GM12864 (cell line): ENCODE measurements around the gene MPPED1.

ENCODE experiments used
- DNase-seq: peaks from one replicate; pipeline ENCODE4 v3.0.0-alpha.2; 2011; ENCODE audit warnings: low read depth
- H3K4me3 ChIP-seq: 2 replicates; pipeline ENCODE4 v1.5.1; 2011; ENCODE audit warnings: mild to moderate bottlenecking, low read depth, low read length, control low read depth
- TF ChIP-seq, protein P1 (sequence below): IDR thresholded peaks from 2 replicates; pipeline ENCODE4 v1.5.1; 2011; ENCODE audit warnings: low read depth, mild to moderate bottlenecking, moderate library complexity, low read length, control low read depth, inconsistent platforms; ENCODE audit errors: missing control alignments

Gene MPPED1

DNA sequence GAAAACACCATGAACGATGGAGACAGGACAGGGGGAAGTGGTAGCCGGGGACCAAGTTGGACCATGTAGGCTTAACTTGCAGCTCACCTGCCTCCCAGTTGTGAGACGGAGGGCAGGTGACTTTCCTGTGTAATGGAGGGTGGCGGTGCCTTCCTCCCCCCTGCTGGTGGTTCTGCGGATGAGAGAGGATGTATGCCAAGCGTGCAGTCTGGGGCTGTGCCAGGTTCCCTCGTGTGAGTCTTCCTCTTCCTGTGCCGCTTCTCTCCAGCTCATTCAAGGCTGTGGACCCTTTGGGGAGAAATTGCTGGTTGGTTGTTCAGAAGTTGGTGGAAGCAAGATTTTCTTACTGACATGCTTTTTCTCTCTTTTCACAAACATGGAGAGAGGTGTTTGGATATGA lies 35.1 kb downstream of the MPPED1 start:
- DNase-seq, result no peak
- TF ChIP-seq, protein P1, sequence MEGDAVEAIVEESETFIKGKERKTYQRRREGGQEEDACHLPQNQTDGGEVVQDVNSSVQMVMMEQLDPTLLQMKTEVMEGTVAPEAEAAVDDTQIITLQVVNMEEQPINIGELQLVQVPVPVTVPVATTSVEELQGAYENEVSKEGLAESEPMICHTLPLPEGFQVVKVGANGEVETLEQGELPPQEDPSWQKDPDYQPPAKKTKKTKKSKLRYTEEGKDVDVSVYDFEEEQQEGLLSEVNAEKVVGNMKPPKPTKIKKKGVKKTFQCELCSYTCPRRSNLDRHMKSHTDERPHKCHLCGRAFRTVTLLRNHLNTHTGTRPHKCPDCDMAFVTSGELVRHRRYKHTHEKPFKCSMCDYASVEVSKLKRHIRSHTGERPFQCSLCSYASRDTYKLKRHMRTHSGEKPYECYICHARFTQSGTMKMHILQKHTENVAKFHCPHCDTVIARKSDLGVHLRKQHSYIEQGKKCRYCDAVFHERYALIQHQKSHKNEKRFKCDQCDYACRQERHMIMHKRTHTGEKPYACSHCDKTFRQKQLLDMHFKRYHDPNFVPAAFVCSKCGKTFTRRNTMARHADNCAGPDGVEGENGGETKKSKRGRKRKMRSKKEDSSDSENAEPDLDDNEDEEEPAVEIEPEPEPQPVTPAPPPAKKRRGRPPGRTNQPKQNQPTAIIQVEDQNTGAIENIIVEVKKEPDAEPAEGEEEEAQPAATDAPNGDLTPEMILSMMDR, result no peak
- H3K4me3 ChIP-seq, result no peak overlapping the region

DNA sequence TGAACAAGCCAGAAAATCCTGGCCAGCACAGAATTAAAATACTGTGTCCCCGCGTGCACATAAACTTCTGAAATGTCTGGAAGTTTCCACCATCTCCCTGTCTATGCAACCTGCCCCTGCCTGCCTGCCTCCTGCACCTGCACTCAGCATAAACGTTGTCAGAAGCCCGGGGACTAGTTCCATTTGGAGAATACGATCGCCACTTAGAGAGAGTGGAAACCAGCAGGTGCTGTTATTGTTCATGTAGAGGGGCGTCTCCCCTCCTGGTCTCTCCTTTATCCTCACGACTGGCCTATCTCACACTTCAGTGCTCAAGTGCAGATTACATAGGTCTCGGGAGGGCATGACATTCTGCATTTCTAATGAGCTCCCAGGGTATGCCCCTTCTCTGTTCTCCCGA lies 35.6 kb downstream of the MPPED1 start:
- DNase-seq, result no peak

DNA sequence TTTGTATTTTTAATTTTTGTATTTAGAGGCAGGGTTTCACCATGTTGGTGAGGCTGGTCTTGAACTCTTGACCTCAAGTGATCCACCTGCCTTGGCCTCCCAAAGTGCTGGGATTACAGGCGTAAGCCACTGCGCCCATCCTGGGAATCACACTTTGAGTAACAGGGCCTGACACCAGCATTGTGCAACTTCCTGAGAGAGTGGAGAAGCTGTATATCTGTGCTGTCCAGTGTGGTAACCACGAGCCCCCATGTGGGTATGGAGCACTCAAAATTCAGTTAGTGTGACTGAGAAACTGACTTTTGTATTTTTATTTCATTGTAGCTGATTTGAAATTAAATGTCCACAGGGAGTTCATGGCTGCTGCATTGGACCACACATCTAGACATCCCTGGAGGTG lies 36.2 kb downstream of the MPPED1 start:
- TF ChIP-seq, protein P1, result no peak
- no peak overlapping the region for H3K4me3 ChIP-seq
- DNase-seq, result no peak

More for the DNA sequence above, 35.6 kb downstream of the MPPED1 start:
- no peak overlapping the region for H3K4me3 ChIP-seq
- TF ChIP-seq, protein P1, result no peak

DNA sequence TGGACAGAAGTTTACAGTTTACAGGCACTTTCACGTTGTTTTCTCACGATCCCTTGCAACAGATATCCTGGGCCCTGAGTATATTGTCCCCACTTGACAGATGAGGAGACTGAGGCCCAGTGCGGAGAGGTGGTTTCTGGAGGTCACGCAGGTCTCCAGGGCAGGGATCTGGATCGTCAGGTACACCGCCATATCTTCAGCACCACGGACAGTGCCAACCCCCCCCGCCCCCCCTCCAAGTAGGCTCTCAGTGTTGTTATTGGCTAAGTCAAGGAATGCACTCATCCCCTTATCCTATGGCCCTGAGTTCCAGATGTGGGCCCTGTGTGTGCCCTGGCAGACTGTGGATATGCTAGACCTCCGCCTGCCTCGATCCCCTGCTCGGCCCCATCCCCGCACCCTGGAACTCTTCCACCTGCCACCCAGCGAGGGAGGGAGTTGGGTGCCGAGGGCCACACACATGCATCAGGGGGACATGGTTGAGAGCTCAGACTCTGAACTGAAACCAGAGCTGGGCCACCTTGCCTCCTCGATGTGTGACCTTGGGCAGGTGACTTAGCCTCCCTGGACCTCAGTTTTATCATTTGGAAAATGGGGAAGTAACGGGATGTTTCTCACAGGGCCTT lies 37.5 kb downstream of the MPPED1 start:
- TF ChIP-seq, protein P1, result no peak
- DNase-seq, result no peak

DNA sequence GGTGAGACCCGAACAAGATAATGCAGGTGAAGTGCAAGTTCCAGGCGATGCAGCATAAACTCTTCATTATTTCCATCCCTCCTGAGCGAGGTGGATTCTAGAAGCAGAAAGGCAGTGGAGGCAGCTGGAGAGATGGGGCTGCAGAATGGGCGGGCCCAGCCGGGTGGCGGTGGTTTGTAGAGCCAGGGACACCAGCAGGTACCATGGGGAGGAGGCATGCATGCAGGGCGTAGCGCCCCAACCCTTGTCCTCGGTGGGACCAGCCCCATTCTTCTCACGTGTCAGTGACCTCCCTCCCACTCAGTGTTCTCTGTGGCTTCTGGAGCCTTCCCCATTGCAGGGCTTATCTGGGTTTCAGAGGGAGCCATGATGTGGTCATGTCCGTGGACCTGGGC lies 38.0 kb downstream of the MPPED1 start:
- no peak for DNase-seq
- H3K4me3 ChIP-seq, result no peak overlapping the region
- TF ChIP-seq, protein P1, result no peak

More for the DNA sequence above, 37.5 kb downstream of the MPPED1 start:
- no peak overlapping the region for H3K4me3 ChIP-seq

DNA sequence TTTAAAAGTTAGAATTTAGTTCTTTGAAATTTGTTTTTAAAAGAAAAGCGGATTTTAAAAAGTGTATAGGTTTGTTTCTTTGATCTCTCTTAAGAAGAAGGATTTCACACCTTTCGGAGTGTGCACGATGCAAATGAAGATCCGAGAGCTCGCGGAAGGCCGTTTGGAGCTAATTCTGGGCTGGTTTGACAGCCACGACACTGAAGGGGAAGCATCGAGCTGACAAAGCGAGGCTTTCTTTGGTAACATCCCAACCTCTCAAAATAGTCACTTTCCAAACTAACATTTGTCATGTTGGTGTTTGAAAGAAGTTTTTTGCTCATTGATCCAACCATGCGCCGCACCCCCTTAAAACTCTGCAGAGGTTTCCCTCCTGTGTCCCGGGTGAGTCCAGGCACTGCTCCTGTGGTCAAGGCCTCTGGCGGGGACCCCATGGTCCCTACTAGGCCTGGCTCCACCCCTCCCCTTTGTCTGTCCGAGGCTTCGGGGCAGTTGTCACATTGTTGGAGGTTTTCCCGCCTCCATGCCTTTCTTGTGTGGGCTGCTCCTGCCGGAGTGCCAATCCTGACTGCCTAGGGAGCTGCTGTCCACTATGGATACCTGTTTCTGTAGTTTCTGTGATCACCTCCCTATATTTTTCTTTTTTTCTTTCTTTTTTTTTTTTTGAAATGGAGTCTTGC lies 39.7 kb downstream of the MPPED1 start:
- TF ChIP-seq, protein P1, result no peak
- H3K4me3 ChIP-seq, result no peak overlapping the region
- DNase-seq, result no peak

DNA sequence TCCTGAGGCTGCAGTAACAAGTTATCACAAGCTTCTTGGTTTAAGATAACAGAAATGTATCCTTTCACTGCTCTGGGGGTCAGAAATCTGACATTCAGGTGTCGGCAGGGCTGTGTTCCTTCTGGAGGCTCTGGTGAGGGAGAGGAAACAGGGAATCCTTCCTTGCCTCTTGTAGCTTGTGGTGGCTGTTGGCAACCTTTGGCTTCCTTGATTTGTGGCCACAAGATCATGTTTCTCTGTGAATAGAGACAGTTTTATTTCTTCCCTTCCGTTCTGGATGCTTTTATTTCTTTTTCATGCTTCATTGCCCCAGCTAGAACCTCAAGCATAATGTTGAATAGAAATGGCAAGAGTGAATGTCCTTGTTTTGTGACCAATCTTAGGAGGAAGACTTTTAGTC lies 44.0 kb downstream of the MPPED1 start:
- TF ChIP-seq, protein P1, result no peak
- H3K4me3 ChIP-seq, result no peak overlapping the region
- DNase-seq, result no peak
